GM12878 (cell line): ENCODE data around the gene RARG. TPM values are rescaled to one million over a fixed set of nuclear protein-coding genes. Genes with fewer than 3 reads are reported as not detected.
A peak's percentile ranks its signal among the peaks of the same experiment; 100 is the strongest.

Experiments
- ATAC-seq: fragments of 200-7000 bp; cut with Tn5 transposase; 3 replicates; pipeline ENCODE4 v1.9.1; 2020; ENCODE audit warnings: mild to moderate bottlenecking, moderate library complexity
- BruUV-seq: library from RNA; stranded (reverse); fragments of 400-500 nt; replicated peaks from 2 replicates; lab custom pipeline; 2021; lab: Mats Ljungman, UMichigan
- CTCF ChIA-PET: fragments of 300-600 bp; sonication (Branson Sonifier 250); formaldehyde crosslinking; extraction: SDS; loops from one replicate; lab custom pipeline; 2021; ENCODE audit warnings: inconsistent platforms; lab: Yijun Ruan, JAX
- POLR2A ChIA-PET: fragments of 350-600 bp; formaldehyde crosslinking; extraction: SDS; loops from one replicate; lab custom pipeline; 2021; ENCODE audit warnings: inconsistent platforms; lab: Charles Lee
- RAD21 ChIA-PET: fragments of 300-600 bp; sonication (Branson Sonifier 250); formaldehyde crosslinking; loops from one replicate; lab custom pipeline; 2023; ENCODE audit warnings: antibody characterized with exemption; ENCODE audit not compliant: unreplicated experiment; lab: Charles Lee
- SMC1A ChIA-PET: fragments of 300-600 bp; sonication (Branson Sonifier 250); formaldehyde crosslinking; loops from one replicate; lab custom pipeline; 2023; ENCODE audit not compliant: unreplicated experiment, uncharacterized antibody; lab: Charles Lee
- DNase-seq: peaks from one replicate; pipeline ENCODE4 v3.0.0-alpha.2; 2011; ENCODE audit warnings: low read depth, low spot score
- FAIRE-seq: peaks from 3 replicates; lab custom pipeline; 2011; peaks lifted over from hg19 to GRCh38; lab: Jason Lieb, UNC
- H2AFZ ChIP-seq: 2 replicates; pipeline ENCODE4 v1.6.0; 2011; ENCODE audit warnings: low read depth, low read length, control low read depth; ENCODE audit not compliant: control insufficient read depth
- H3K27ac ChIP-seq: 2 replicates; pipeline ENCODE4 v1.5.1; 2011; ENCODE audit warnings: control low read depth; ENCODE audit not compliant: control insufficient read depth, insufficient read depth
- H3K27me3 ChIP-seq, 2 experiments: replicated peaks in 1 of 2; 2 replicates each; pipeline versions ENCODE4 v1.6.0 to v1.6.1; 2011; ENCODE audit warnings: low read length in 1 of 2; ENCODE audit not compliant: control insufficient read depth in 2 of 2, insufficient read depth in 2 of 2
- H3K36me3 ChIP-seq, 2 experiments: 2 replicates each; pipeline ENCODE4 v1.5.1; 2011; ENCODE audit warnings: low read length in 1 of 2; ENCODE audit not compliant: control insufficient read depth in 2 of 2, insufficient read depth in 2 of 2
- H3K4me1 ChIP-seq: 2 replicates; pipeline ENCODE4 v1.6.1; 2011; ENCODE audit warnings: mild to moderate bottlenecking, low read length, moderate library complexity, mixed read lengths; ENCODE audit not compliant: control insufficient read depth, insufficient read depth
- H3K4me2 ChIP-seq: 2 replicates; pipeline ENCODE4 v1.6.0; 2011; ENCODE audit warnings: control low read depth; ENCODE audit not compliant: control insufficient read depth, insufficient read depth
- H3K4me3 ChIP-seq: fragments of 200-600 bp; sonication (generic); 2 replicates; pipeline ENCODE4 v1.5.1; 2016
- H3K79me2 ChIP-seq: 2 replicates; pipeline ENCODE4 v1.6.0; 2011; ENCODE audit warnings: low read length; ENCODE audit not compliant: control insufficient read depth, insufficient read depth
- H3K9ac ChIP-seq: 2 replicates; pipeline ENCODE4 v1.8.0; 2011; ENCODE audit warnings: low read length, control low read depth, mixed read lengths; ENCODE audit not compliant: control insufficient read depth, insufficient read depth
- H3K9me3 ChIP-seq: replicated peaks from 3 replicates; pipeline ENCODE4 v1.5.1; 2011; ENCODE audit warnings: mild to moderate bottlenecking, low read length; ENCODE audit not compliant: control insufficient read depth, insufficient read depth
- H4K20me1 ChIP-seq: 2 replicates; pipeline ENCODE4 v1.6.0; 2011; ENCODE audit not compliant: control insufficient read depth, insufficient read depth
- BCLAF1 ChIP-seq: fragments of 450-650 bp; IDR thresholded peaks from 2 replicates; pipeline ENCODE4 v1.6.1; 2017; ENCODE audit warnings: antibody characterized with exemption, mild to moderate bottlenecking, moderate library complexity
- DPF2 ChIP-seq: fragments of 450-650 bp; IDR thresholded peaks from 2 replicates; pipeline ENCODE4 v1.6.1; 2017; ENCODE audit warnings: mild to moderate bottlenecking
- HSF1 ChIP-seq: fragments of 150-350 bp; IDR thresholded peaks from 2 replicates; pipeline ENCODE4 v1.6.1; 2014; ENCODE audit warnings: mild to moderate bottlenecking, low read depth, low read length
- IKZF1 ChIP-seq: fragments of 450-650 bp; conservative IDR thresholded peaks from 2 replicates; pipeline ENCODE4 v1.6.1; 2017; ENCODE audit warnings: antibody characterized with exemption, mild to moderate bottlenecking
- MEF2B ChIP-seq: fragments of 450-650 bp; IDR thresholded peaks from 2 replicates; pipeline ENCODE4 v1.6.1; 2018; ENCODE audit warnings: mild to moderate bottlenecking, moderate library complexity; ENCODE audit not compliant: partially characterized antibody, poor library complexity, severe bottlenecking
- RELB ChIP-seq: fragments of 450-650 bp; IDR thresholded peaks from 2 replicates; pipeline ENCODE4 v1.6.1; 2017; ENCODE audit warnings: low read depth, mild to moderate bottlenecking, moderate library complexity
- SP1 ChIP-seq: IDR thresholded peaks from one replicate; pipeline ENCODE4 v1.6.1; 2011; ENCODE audit warnings: low read depth, low read length
- WGBS: methylation state at CpG from one replicate; pipeline ENCODE4 v1.1.6; 2016; ENCODE audit warnings: low lambda C conversion rate; ENCODE audit not compliant: insufficient replicate concordance, insufficient coverage; ENCODE audit errors: missing lambda C conversion rate; 5-methylcytosine and 5-hydroxymethylcytosine counted together
- in situ Hi-C: fragments of 300-500 bp; cut with MboI; formaldehyde crosslinking; loops from 9 replicates; pipeline ENCODE4 v1.14.3; 2018; ENCODE audit warnings: mixed read lengths
- intact Hi-C: fragments of 100-400 bp; cut with micrococcal nuclease; formaldehyde crosslinking; loops from one replicate; pipeline ENCODE4 v1.14.2; 2022; ENCODE audit not compliant: unreplicated experiment
- polyA plus RNA-seq, 11 experiments: library from polyadenylated mRNA; depleted of rRNA in 4 of 11; unstranded in 6 of 11; stranded (reverse) in 5 of 11; fragments of >200 nt; fragmentation: Nextera tagmentation in 4 of 11; fragmentation: Illumina TruSeq in 1 of 11; extraction: Ambion mirVana in 4 of 11; extraction: Trizol in 1 of 11; gene quantifications; 1 replicate in 1 of 11; 2 replicates in 10 of 11; pipeline versions ENCODE4 v1.2.1 to v1.2.3, GENCODE V29; 2011 to 2016; ENCODE audit warnings: inconsistent platforms in 2 of 11, missing spikeins in 2 of 11, low read depth in 1 of 11
- total RNA-seq, 4 experiments: library from RNA; depleted of rRNA in 3 of 4; stranded (reverse); fragments of >200 nt in 3 of 4; fragmentation: Illumina TruSeq in 1 of 4; extraction: Trizol in 1 of 4; gene quantifications; 2 replicates each; pipeline versions ENCODE4 v1.2.1 to v1.2.3, GENCODE V29; 2013 to 2021

Gene RARG
- total and polyA plus RNA-seq, 10 of the 15 experiments (the other 5 are each of a cell fraction or from before 2014, with no cell fraction given): 0.27 to 8.1 (median 4.1) TPM

GRCh38 chr12:53239643-53240258 is 7.7 kb upstream of the RARG start (continued):
- TF ChIP-seq BCLAF1: no peak

GRCh38 chr12:53236443-53237111 is 4.6 kb upstream of the RARG start:
- Histone ChIP-seq H3K27ac (no peak overlapping the region), H3K4me1 (peaks cover 22% of the 10 kb centered on the region), H3K27me3 (peaks cover 0 to 8% of the 10 kb centered on the region in 2 experiments; a peak in 1 of 4 replicates), H3K9me3 (no peaks in the 10 kb centered on the region), H3K4me2 (no peak overlapping the region), H2AFZ (no peak overlapping the region), H3K36me3 (no peaks in the 10 kb centered on the region), H4K20me1 (no peaks in the 10 kb centered on the region), H3K9ac (no peak overlapping the region), H3K79me2 (no peaks in the 10 kb centered on the region), H3K4me3 (no peak overlapping the region)
- ChIA-PET SMC1A (interaction anchor here (0.6 to 3.2 kb wide), 7 partner anchors 15 to 1215 kb away, joined by 3 to 8 read pairs (median 4); no protein-coding TSS in a partner anchor), RAD21 (interaction anchor here (0.6 to 1.3 kb wide), 5 partner anchors 17 to 84 kb away, joined by 3 to 5 read pairs (median 4); partner anchors contain the start of gene ESPL1), CTCF (interaction anchor here (0.7 to 1.7 kb wide), 6 partner anchors 16 to 46 kb away, joined by 3 to 5 read pairs (median 3); no protein-coding TSS in a partner anchor), POLR2A (interaction anchor here (0.7 to 1.6 kb wide), 4 partner anchors 16 to 85 kb away, joined by 3 to 5 read pairs (median 3); partner anchors contain the start of genes AAAS and ESPL1)
- ATAC-seq (peak; percentile 19; the same call in 2 of the 3 replicates), DNase-seq (no peak), FAIRE-seq (no peak)
- WGBS: 0% methylated on average over 1 of the region's 1 CpG
- no TSS peak for BruUV-seq
- in situ Hi-C loops: no loop called here
- 0 out of 2 replicates have a peak, but pooled peaks have one; percentile 61 for TF ChIP-seq DPF2
- peak; percentile 37 for TF ChIP-seq IKZF1
- peak; percentile 40 for TF ChIP-seq MEF2B
- no peak for TF ChIP-seq HSF1
- no peak for TF ChIP-seq SP1
- TF ChIP-seq RELB: 0 out of 2 replicates have a peak, but pooled peaks have one; percentile 40
- TF ChIP-seq, all 136 proteins: peak for 4
- intact Hi-C loops: no loop called here
